Measurements from ENCODE around the gene REN. TPM values are rescaled to one million over a fixed set of nuclear protein-coding genes. Genes with fewer than 3 reads are reported as not detected.

REN gene
- total and polyA plus RNA-seq, 2 of the 13 experiments (the other 11 are each of a cell fraction or from before 2014, with no cell fraction given): not detected

DNA sequence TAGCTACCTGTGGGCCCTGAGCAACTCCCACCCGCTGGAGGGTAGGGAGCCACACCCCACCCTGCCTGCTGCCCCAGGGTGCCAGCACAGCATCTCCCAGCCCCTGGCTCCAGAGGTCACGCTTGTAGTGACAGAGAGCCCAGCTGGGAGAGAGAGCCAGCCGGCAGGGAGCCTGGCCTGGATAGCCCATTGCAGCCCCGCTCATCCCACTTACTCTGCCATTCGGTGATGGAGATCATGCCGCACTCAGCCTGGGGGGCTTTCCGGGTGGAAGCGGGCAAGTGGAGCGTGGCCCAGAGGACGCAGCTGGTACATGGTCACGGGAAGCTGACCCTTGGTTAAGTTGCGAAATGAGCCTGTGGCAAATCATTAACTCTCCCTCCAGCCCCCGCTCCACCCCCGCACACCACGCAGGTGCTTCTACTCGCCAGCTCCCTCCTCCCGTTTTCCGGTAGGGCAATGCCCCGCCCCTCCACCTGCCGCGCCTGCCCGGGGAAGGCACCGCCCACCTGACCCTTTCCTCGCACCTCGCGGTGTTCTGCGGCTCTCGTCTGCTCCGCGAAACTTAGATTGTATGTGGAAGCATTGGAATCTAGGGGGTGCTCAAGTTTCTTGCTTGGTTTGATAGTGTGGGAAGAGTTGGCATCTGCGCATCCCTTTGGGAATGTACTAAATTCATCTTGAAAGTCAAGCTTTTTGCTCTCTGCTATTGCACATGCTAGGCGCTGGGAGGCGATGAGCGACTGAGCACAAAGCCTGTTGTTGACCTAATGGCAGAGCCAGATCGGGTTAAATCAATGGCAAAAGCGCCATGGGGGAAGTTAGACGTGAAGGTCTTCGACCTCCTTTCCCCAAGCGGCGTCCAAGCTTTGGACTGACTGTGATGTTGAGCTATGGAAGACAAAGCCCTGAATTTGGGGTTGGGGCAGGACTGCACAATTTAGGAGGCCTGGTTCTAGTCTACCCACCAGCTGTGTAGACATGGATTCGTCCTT lies 47.8 kb upstream of the REN start, which contains the start of gene GOLT1A (continued):
- TF ChIP-seq, protein P1, sequence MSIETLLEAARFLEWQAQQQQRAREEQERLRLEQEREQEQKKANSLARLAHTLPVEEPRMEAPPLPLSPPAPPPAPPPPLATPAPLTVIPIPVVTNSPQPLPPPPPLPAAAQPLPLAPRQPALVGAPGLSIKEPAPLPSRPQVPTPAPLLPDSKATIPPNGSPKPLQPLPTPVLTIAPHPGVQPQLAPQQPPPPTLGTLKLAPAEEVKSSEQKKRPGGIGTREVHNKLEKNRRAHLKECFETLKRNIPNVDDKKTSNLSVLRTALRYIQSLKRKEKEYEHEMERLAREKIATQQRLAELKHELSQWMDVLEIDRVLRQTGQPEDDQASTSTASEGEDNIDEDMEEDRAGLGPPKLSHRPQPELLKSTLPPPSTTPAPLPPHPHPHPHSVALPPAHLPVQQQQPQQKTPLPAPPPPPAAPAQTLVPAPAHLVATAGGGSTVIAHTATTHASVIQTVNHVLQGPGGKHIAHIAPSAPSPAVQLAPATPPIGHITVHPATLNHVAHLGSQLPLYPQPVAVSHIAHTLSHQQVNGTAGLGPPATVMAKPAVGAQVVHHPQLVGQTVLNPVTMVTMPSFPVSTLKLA (IDR thresholded peaks at IDR 0.05): peak; percentile 45; the same call in 1 of the 2 replicates
- TF ChIP-seq ZNF782 (CRISPR knock-in tag; IDR thresholded peaks at IDR 0.05; ENCODE audit: borderline replicate concordance) (peak; percentile 63; the same call in 1 of the 2 replicates), XBP1 (CRISPR knock-in tag; IDR thresholded peaks at IDR 0.05) (0 out of 2 replicates have a peak, but pooled peaks have one; percentile 40), REL (CRISPR knock-in tag; conservative IDR thresholded peaks at IDR 0.05) (no peak), PHB2 (IDR thresholded peaks at IDR 0.05; ENCODE audit: partially characterized antibody) (no peak), ZNF326 (CRISPR knock-in tag; IDR thresholded peaks at IDR 0.05; ENCODE audit: borderline replicate concordance) (no peak), NFKB2 (CRISPR knock-in tag; IDR thresholded peaks at IDR 0.05; ENCODE audit: borderline replicate concordance) (peak; percentile 89; the same call in 1 of the 2 replicates), ZNF879 (CRISPR knock-in tag; IDR thresholded peaks at IDR 0.05) (peak; percentile 70; the same call in 1 of the 2 replicates), HCFC1 (IDR thresholded peaks at IDR 0.05; ENCODE audit: low read depth, low read length) (no peak), ZNF547 (CRISPR knock-in tag; IDR thresholded peaks at IDR 0.05) (peak; percentile 48; the same call in 1 of the 2 replicates), ZFP82 (CRISPR knock-in tag; IDR thresholded peaks at IDR 0.05; ENCODE audit: borderline replicate concordance) (0 out of 2 replicates have a peak, but pooled peaks have one; percentile 38), HOXD1 (CRISPR knock-in tag; IDR thresholded peaks at IDR 0.05) (peak; percentile 41; the same call in 1 of the 2 replicates), ZNF777 (CRISPR knock-in tag; IDR thresholded peaks at IDR 0.05) (peak; percentile 98), ZNF431 (CRISPR knock-in tag; IDR thresholded peaks at IDR 0.05; ENCODE audit: borderline replicate concordance, low read depth) (0 out of 2 replicates have a peak, but pooled peaks have one; percentile 54), SRSF1 (optimal IDR thresholded peaks at IDR 0.05; ENCODE audit: low read depth, low read length) (no peak), MAFK (conservative IDR thresholded peaks at IDR 0.05 in 1 of 2, IDR thresholded peaks at IDR 0.05 in 1 of 2; ENCODE audit: low read length in 2 of 2) (no peak), ZNF850 (CRISPR knock-in tag; conservative IDR thresholded peaks at IDR 0.05) (no peak), U2AF1 (optimal IDR thresholded peaks at IDR 0.05; ENCODE audit: low read depth, low read length) (no peak), RBM39 (IDR thresholded peaks at IDR 0.05; ENCODE audit: low read depth, low read length, poor library complexity, severe bottlenecking) (no peak)
- TF ChIP-seq, protein P2, sequence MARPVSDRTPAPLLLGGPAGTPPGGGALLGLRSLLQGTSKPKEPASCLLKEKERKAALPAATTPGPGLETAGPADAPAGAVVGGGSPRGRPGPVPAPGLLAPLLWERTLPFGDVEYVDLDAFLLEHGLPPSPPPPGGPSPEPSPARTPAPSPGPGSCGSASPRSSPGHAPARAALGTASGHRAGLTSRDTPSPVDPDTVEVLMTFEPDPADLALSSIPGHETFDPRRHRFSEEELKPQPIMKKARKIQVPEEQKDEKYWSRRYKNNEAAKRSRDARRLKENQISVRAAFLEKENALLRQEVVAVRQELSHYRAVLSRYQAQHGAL (CRISPR knock-in tag; IDR thresholded peaks at IDR 0.05; ENCODE audit: not compliant biosample characterization): no peak

Data from HepG2 (cell line).